CD4-positive, alpha-beta T cell treated with Interleukin-4 for 1 hour (primary cell): ENCODE results near the gene MMP19.
"Not testable (repeated sequence)": the region's sequence is repeated elsewhere in the genome, so short reads cannot be mapped to it uniquely, and the experiment has no call there.

Source experiments
- DNase-seq, 2 donors: peaks; one replicate each; pipeline ENCODE4 v3.0.0-alpha.2; 2020 to 2022

Gene MMP19

DNA sequence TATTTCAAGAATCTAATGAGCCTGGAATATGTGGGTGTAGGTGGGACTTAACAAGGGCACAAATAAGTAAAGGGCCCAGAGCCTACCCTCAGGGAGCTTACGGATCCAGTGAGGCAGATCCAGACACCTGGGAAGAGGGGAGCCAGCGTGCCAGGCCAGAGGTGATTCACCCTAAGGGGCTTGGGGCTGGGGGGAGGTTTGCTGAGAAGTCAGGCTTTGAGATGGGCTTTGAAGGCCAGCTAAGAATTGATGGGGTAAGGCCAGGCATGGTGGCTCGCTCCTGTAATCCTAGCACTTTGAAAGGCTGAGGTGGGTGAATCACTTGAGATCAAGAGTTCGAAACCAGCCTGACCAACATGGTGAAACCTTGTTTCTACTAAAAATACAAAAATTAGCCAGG lies 695 bp upstream of the MMP19 start:
- no peak for DNase-seq

DNA sequence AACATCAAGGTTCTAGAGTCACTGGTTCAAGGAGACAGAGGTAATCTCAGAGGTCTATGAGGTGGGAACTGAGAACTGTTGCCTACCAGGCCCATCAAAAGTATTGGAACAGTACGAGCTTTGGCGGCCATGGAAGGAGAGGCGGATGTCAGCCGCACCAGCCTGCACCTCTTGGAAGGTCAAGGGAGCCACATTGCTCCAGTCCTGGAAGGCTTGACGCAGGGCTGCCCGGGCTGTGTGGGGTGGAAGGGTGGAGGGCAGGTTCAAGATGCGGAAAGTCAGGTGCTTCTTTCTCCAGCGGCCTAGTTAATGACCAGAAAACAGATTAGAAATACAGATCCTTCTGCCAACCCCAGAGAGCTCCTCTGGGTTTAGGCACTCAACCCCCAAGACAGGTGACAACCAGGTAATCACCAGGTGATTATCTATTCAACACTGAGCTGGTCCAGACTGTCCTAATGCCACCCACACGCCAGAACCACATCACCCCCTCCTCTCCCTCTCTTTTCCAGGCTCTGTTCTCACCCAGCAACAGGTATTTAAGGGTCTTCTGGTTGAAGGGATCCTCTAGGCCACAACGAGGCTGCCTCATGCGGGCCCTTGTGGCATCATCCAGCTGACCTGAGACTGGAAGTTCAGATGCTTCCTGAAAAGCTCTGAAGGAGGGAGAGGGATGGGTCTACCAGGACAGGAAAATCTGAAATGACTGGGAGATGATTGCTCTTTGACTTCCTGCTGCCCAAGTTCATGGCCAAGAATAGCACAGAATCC lies 2.0 kb downstream of the MMP19 start:
- DNase-seq, result no peak

DNA sequence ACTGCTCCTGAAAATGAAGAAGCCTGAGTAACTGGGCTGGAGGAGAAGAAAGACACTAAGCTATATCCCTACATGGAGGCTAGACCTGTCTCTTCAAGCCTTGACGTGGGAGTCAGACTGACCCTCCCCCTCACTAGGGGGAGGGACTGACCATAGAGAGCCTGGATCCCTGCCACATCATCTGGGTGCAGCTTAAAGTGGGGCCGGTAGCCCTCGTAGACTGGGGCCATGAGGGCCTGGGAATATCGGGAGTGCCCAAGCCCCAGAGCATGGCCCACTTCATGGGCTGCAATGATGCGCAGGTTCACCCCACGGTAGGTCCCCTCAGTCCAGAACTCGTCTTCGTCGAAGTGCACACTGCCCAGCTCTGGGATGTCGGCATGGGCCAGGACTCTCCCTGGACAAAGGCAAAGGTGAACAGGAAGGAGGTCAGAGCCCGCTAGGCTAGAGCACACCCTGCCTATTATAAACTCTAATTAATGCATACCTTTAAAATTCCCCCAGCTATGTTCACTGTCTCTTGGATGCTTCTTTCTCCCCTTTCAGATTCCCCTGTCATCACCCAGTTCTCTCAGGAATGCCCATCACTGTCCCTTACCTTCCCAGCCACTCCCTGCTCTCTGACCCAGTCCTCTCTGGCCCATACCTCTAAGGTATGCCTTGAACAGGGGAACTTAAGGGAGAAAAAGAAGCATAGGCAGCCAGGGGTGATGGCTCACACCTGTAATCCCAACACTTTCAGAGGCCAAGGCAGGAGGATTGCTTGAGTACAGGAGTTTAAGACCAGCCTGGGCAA lies 3.2 kb downstream of the MMP19 start:
- no peak for DNase-seq

DNA sequence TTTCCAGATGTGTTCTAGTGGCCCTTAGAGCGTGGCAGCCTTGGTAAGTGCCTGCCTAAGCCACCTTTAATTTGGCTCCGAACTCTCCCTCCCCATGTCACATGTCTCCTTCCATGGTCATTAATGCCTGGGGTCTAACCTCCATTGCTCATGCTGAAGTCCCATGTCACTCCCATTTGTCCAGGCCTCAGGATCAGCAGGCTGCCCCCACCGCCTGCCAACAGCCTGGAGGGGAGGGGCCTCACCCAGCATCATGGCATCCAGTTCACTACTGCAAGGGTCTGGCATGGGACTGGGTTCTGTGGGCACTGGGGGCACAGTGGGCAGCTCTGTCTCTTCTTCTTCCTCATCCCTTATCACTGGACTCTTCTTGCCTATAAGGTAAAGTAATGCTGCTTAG lies 4.4 kb downstream of the MMP19 start:
- DNase-seq, result no peak

DNA sequence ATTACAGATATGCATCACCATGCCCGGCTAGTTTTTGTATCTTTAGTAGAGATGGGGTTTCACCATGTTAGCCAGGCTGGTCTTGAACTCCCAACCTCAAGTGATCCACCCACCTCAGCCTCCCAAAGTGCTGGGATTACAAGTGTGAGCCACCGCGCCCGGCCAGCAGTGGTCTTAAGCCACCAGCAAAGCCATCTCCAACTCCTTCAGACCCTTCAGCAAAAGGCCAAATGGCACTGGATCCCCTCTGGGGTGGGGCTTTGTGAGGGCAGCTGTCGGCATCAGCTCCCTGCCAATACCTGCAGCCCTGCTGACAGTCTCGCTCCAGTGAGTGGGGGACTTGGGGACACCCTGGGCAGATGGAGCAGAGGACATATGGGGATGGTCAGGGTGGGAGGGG lies 8.3 kb downstream of the MMP19 start:
- DNase-seq, result not testable (repeated sequence)

DNA sequence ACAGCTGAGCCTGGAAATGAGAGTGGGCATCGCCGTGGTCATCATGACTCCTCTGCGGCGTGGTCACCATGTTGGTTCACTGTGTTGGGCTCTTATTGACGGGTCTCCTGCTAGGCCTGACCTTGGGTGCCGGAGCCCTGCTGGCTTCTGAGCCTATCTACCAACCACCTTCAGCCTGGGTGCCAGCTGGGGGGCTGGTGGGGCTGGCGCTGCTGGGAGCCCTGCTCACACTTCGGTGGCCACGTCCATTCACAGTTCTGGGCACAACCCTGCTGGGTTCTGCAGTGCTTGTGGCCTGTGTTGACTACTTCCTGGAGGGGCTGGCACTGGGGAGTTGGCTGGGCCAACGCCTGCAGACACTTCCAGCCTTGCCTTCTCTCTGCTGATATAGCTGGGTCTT lies 9.7 kb downstream of the MMP19 start:
- DNase-seq, result no peak

DNA sequence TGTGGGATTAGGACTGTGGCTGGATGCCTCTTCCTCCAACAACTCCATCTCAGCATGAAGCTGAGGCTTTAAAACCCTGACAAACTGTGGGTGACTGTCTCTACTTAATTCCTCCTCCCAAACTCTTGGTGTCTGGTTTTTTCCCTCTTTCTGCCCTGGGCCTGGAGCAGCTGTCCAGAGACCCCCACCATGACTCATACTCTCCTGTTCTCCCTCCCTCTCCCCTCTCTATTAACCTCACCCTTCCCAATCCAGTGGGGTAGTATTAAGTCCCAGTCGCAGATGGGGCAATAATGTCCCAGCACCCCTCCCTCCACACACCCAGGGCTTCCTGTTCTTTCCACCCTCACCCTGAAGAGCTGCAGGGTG lies 11.3 kb downstream of the MMP19 start:
- DNase-seq, result no peak

DNA sequence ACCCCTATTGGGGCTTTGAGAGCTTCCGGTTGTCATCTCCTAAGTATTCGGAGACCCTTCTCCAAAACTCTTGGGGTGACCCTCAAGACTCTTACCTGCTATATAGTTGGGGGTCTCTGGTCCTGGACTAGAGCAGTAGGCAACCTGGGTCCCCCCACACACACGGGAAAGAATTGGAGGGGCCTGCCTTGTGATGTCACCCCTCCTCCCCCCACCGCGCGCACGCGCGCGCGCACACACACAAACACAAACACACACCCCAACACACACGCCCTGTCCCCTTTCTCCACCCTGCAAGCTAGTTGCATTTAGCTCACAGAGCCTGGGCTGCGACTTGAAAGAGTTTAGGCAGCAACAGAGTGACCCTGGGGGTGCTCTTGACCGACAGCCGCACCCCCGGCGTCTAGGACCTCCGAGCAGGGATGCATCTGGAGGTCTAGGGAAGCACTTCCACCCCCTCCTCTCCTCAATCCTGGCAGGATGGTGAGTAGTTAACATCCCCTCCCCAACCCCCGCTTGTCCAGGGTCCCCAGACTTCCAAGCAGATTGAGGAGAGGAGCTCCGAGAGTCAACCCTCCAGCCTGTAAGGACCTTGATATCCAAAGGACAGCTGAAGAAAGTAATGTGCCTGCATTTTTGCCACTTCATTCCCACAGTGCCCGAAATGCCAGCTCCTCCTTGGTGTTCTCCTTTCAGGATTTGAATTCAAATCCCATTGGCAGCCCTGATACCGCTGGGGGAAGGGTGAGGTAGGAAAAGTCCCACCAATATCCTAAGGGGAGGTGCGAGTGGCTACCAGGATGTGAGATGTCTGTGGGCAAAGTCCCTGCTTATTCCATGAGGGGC lies 11.9 kb downstream of the MMP19 start:
- DNase-seq, result peak; percentile 64 to 69

DNA sequence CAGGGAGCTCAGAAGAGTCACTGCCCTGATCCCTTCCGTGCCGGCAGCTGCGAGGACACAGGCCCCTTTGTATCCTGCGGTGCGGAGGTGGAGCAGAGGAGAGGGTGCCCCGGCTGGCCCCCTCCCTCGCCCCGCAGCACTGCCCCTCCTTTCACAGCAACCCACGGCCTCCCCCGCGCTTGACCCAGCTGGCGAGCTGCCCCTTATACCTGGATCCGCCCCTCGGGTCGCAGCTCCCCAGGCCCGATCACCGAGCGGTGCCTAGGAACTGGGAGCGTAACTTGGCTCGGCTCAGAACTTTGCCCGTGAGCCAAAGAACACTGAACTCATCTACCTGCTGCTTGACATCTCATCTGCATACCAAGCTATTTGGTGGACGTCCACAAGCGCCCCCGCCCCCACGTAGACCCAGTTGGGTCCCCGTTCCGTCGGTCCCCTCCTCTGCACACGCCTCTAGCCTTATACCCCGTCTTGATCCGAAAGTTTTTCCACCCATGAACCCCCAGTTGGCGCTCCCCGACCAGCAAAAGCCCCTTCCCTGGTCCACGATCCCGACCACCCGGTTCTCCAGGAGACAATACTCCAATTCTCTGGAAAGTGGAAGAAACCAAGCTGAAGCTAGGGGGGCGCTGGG lies 12.7 kb downstream of the MMP19 start:
- DNase-seq, result peak; percentile 28 to 33

DNA sequence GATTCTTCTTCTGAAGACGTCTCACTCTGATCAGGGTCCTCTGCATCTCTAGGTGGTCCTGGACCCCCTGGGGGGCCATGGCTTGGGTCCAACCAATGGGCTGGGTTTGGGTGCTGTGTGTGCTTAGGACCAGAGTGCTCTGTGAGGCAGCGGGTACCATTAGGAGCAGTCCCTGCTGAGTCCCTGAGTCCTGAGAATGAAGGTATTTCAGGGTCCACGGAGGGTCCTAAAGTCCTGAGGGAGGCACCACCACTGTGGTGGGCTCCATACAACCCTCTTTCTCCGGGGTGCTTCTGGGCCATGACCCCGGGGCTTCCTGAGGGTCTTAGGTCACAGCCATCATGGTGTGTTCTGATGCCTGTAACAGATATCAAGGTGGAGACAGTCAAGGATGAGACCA lies 14.4 kb downstream of the MMP19 start:
- DNase-seq, result no peak

DNA sequence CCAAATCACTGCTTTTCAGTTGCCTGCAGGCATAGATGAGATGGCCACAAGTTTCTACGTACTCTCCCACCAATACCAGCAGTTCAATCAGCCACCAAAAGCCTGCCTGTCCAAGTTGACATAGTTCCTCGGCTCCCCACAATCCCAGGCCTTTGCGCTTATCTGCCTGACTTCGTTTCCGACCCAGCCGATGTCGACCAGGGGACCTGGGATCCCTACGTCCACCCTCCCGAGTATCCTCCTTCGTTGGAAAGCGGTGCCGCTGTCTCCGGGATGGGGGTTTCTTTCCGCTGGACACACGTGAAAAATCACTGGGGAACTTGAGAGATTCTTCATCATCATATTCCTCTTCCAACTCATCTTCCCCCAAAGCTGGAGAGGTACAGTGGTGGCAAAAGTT lies 14.9 kb downstream of the MMP19 start:
- DNase-seq, result no peak

DNA sequence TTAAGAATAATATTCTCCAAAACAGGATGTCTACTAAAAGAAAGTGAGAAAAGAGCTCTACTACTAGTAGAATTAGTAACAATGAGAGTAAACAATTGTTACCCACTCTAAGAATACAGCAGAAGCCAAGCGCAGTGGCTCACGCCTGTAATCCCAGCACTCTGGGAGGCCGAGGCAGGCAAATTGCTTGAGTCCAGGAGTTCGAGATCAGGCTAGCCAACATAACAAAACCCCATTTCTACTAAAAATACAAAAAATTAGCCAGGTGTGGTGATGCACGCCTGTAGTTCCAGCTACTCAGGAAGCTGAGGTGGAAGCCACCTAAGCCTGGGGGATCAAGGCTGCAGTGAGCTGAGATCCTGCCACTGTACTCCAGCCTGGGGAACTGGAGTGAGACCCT lies 18.0 kb downstream of the MMP19 start:
- DNase-seq, result no peak

DNA sequence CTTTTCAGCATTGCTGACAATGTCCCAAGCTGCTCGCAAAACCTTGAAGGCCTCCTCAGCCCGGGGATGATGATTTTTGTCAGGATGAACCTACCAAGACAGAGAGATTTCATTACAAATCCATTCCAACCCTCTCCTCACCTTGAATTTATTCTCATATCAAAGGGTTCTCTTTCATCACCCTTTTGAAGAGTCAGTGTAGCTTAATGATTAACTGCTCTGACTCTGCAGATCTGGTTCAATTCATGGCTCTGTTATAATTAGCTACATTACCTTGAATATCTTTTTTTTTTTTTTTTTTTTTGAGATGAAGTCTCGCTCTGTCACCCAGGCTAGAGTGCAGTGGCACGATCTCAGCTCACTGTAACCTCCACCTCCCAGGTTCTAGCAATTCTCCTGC lies 19.3 kb downstream of the MMP19 start:
- no peak for DNase-seq

DNA sequence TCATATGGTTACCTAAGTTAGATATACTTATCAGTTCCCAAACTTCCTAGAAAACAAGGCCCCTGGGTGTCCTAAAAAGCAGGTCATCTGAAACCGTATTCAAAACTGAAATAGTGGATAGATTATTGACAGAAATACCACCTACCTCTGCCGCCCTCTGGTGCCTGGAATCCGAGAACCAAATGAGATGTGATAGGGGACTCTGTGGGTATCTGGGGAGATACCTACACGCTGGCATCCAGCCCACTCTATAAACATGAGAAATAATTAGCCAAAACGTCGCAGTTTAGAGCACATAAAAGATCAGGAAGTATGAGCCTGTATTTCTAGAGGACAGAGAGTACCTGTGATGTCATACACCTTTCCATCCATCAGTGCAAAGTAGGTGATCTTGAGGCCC lies 20.5 kb downstream of the MMP19 start:
- no peak for DNase-seq

DNA sequence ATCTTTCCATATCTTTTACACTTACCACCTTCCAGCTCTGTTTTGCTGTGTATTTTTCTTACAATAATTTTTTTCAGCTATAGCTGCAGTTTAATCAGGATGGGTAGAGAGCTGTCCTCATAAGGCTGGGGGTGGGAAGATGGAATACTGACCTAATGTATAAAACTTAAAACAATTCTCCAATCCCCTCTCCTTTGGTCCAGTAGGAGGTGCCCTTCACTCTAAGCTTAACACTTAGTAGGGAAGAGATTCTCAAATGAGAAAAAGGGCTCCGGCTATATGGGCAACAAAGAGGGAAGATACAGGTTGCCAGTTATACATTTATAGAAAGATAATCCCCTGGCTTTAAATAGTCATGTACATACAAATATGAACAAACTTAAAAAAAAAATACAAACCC lies 22.1 kb downstream of the MMP19 start:
- DNase-seq, result no peak

DNA sequence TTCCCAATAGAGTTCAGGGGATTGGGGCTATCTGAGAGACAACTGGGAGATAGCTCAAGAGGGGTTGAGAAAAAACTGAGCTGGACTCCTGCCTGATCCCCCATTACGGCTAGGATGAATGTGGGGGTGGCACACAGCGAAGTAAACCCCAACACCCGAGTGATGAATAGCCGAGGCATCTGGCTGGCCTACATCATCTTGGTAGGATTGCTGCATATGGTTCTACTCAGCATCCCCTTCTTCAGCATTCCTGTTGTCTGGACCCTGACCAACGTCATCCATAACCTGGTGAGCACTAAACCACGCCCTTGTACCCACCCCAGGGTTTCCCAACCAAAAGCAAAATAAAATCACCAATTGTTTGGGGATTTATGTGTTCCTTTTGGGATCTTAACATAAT lies 23.9 kb downstream of the MMP19 start:
- DNase-seq, result no peak

DNA sequence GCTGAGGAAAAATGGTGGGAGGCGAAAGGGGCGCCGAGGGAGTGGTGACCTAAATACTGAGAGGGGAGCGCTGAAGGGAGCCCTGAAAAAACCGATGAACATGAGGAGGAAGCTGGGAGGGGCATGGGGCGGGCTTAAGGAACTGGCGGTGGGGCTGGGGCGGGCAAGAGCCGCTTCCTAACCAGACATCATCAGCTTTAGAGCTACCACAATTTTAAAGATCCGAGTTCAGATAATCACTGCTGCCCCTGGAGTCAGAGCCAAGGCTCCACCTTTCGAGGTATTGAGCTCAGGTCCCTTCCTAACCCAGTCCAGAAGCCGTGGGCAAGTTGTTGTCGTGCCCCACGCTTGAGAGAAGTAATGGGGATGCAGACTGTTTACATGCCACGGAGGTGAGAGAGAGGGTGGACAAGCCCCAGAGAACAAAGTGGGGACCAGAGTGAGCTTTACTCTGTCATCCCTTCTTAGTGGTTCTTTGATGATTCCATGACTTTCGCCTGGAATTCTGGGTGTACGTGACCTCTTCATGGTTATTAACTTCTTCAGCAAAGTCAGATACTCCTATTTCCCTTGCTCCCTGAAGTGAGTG lies 24.5 kb downstream of the MMP19 start:
- DNase-seq, result no peak

DNA sequence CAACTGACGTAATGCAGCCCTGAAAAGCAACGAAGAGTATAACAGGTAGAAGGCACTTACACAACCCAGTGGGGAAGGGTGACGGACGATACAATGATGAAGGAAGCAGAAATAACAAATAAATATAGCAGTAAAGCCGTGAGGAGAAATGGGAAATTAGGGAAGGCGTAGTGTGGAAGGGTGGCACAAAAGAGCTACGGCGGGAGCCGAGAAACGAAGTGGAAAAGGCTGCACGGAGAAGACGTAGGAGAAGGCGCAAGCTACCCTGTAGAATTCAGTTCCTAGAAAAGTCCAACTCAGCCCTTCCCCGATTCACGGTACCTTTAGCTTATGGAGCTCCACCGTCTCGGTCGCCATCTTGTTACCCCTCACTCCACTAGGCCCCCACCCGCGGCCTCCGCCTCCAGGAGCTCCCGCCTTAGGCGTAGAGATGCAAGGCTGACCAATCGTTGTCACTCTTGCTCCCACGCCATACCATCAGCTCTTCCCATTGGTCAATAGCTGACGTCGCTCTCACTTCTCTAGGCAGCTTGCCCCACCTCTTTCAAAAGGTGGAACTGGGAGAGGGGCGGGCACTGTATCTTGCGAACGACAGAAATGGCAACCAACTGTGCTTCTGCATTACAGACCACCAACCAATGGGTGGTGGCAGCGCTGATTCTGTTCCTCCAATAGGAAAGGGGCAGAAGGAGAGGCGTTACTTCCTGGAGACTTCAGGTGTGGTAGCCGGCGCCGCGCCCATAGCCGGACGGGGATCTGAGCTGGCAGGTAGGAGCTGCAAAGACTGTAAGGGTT lies 25.2 kb downstream of the MMP19 start, which contains the start of the genes ORMDL2 and SARNP:
TSS of gene ORMDL2 (plus strand) at position 697 of the 795 bp plus-strand sequence. CDS start 959 bp downstream, outside the sequence.
TSS of gene SARNP (minus strand) at position 380 of the 795 bp plus-strand sequence. CDS start at position 357, 23 bp downstream.
- peak; percentile 99 to 100 for DNase-seq

DNA sequence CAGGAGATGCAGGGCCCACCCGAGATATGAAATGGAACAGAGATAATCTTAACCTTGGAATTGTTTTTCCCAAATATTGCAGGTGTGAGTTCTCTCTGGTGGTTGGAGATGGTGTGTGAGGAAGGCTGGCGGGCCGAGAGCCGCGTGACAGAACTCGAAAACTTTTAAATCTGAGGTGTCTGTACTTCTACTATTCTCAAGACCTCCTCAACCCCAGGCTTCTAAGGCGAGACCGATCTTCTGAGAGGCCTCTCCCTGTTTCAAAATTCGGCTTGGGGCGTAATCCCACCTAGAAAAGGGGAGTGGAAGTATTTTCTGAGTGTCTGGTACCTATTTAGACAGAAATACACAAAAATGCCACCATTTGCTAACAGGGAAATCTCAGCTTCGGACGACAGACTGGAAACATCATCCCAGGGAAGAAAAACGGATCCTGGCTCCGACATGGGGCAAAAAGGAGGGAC lies 25.8 kb downstream of the MMP19 start:
- DNase-seq, result no peak

DNA sequence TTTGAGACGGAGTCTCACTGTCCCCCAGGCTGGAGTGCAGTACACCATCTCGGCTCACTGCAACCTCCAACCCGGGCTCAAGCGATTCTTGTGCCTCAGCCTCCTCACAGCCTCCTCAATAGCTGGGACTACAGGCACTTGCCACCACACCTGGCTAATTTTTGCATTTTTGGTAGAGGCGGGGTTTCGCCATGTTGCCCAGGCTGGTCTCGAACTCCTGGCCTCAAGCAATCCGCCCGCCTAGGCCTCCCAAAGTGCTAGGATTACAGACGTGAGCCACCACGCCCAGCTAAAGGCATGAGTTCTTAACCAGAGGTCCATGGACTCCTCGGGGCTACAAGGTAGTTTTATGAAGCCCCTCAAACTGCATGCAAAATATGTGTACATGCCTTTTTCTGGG lies 27.3 kb downstream of the MMP19 start:
- no peak for DNase-seq

DNA sequence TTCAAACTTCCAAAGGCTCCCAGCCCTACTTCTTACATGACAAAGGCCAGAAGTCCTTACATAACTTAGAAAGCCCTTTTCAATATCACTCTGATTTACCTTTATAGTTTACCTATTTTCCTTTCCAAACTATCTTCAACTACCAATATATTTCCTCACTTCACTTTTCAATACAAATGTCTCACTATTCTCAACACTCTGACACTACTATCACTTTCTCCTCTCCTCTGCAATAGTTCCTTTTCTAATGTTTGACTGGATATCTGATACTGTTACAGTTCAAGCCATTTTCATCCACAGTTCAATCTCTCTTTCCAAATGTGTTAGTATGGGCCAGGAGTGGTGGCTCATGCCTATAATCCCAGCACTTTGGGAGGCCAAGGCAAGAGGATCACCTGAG lies 28.5 kb downstream of the MMP19 start:
- DNase-seq, result no peak
